Effector memory CD4-positive, alpha-beta T cell (primary cell): ENCODE data around the gene PRKCI.
"Not testable (repeated sequence)": the region's sequence is repeated elsewhere in the genome, so short reads cannot be mapped to it uniquely, and the experiment has no call there.

ENCODE experiments used
- DNase-seq, 3 donors: peaks; one replicate each; pipeline ENCODE4 v3.0.0-alpha.2; 2020
- H3K27ac ChIP-seq: 2 replicates; pipeline ENCODE4 v1.7.0; 2013; ENCODE audit warnings: mild to moderate bottlenecking, low read length, moderate library complexity; ENCODE audit not compliant: insufficient read depth, poor library complexity, severe bottlenecking
- H3K27me3 ChIP-seq: replicated peaks from 2 replicates; pipeline ENCODE4 v1.7.0; 2013; ENCODE audit warnings: mild to moderate bottlenecking, low read length; ENCODE audit not compliant: insufficient read depth, control insufficient read depth, poor library complexity, severe bottlenecking
- H3K36me3 ChIP-seq: 2 replicates; pipeline ENCODE4 v1.7.0; 2013; ENCODE audit warnings: mild to moderate bottlenecking, low read length, moderate library complexity; ENCODE audit not compliant: control insufficient read depth, insufficient read depth
- H3K4me1 ChIP-seq: 2 replicates; pipeline ENCODE4 v1.7.0; 2013; ENCODE audit warnings: low read length, mild to moderate bottlenecking; ENCODE audit not compliant: control insufficient read depth, insufficient read depth, poor library complexity, severe bottlenecking
- H3K4me3 ChIP-seq: 2 replicates; pipeline ENCODE4 v1.7.0; 2013; ENCODE audit warnings: low read length, low read depth, mild to moderate bottlenecking; ENCODE audit not compliant: insufficient read depth, poor library complexity, severe bottlenecking
- H3K9me3 ChIP-seq: 2 replicates; pipeline ENCODE4 v1.7.0; 2013; ENCODE audit warnings: mild to moderate bottlenecking, low read length, moderate library complexity; ENCODE audit not compliant: control insufficient read depth

PRKCI gene

DNA sequence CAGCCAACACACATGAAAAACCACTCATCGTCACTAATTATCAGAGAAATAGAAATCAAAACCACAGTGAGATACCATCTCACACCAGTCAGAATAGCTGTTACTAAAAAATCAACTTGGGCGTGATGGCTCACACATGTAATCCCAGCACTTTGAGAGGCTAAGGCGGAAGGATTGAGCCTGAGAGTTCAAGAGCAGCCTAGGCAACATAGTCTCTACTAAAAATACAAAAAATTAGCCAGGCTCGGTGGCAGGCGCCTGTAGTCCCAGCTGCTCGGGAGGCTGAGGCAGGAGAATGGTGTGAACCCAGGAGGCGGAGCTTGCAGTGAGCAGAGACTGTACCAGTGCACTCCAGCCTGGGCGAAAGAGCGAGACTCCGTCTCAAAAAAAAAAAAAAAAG is 55.1 kb downstream of the PRKCI start:
- H3K9me3 ChIP-seq, H3K27ac ChIP-seq, H3K4me1 ChIP-seq, H3K36me3 ChIP-seq, H3K27me3 ChIP-seq: not testable (repeated sequence)
- H3K4me3 ChIP-seq = peak overlapping the region; percentile 41
- DNase-seq = peak in 1 of 3 donors; percentile 3

DNA sequence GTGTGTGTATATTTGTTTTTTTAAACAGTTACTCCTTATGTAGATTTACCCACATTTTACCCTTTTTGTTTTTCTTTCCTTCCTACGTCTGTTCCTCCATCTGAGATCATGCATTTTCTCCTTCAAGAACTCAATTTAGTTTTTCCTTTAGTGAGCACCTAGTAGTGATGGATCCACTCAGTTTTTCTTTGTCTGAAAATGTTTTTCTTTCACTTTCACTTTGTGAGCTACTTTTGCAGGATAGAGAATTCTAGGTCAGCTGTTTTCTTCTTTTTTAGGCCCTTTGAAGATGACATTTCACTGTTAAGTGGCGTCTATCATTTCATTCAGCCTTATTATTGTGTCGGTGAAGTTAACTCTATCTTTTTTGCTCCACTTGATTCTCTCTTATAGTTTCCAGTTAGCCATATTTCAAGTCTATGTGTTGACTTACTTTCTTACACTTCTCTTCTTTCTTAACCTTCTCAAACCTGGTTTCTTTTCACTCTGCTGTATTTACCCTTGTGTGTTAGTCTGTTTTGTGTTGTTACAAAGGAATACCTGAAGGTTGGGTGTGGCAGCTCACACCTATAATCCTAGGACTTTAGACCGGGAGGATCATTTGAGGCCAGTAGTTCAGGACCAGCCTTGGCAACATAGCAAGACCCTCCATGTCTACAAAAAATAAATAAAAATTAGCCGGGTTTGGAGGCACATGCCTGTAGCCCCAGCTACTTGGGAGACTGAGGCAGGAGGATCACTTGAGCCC is 55.8 kb downstream of the PRKCI start:
- no peaks in the 10 kb centered on the region for H3K9me3 ChIP-seq
- peaks cover 9% of the 10 kb centered on the region for H3K36me3 ChIP-seq
- DNase-seq = no peak
- H3K27me3 ChIP-seq = no peaks in the 10 kb centered on the region
- H3K4me1 ChIP-seq = peaks cover 3% of the 10 kb centered on the region
- no peak overlapping the region for H3K27ac ChIP-seq
- H3K4me3 ChIP-seq = peak overlapping the region; percentile 41

DNA sequence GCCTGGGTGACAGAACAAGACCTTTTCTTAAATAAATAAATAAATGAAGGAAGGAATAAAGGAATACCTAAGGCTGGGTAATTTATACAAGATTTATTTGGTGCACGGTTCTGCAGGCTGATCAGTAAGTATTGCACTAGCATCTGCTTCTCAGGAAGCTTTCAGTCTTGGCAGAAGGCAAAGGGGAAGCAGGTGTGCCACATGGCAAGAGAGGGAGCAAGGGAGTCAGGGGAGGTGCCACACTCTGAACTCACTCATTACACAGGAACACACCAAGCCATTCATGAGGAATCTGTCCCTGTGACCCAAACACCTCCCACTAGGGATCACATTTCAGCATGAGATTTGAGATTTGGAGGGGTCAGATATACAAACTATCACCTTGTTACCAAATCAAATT is 56.4 kb downstream of the PRKCI start:
- H3K36me3 ChIP-seq = peaks cover 9% of the 10 kb centered on the region
- H3K27ac ChIP-seq = no peak overlapping the region
- DNase-seq = no peak
- no peaks in the 10 kb centered on the region for H3K27me3 ChIP-seq
- no peaks in the 10 kb centered on the region for H3K9me3 ChIP-seq
- peaks cover 3% of the 10 kb centered on the region for H3K4me1 ChIP-seq
- H3K4me3 ChIP-seq = no peak overlapping the region

DNA sequence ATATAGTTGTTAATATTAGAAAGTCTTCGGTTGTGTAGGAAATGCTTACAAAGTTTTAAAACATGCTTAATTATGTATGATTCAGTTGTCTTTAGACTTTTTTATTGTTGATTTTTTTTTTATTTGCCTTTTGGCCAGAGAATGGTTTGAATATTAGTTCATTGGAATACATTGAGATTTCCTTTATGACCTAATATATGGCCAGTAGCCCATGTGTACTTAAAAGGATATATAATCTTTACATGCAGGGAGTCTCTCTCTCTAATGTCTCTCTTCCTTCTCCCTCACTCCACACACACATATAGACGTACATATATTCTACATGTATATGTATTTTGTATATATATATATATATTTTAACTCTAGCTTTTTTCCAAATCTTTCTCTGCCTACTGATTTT is 68.0 kb downstream of the PRKCI start:
- no peak for DNase-seq
- peaks cover 10% of the 10 kb centered on the region for H3K36me3 ChIP-seq
- no peak overlapping the region for H3K4me3 ChIP-seq
- H3K9me3 ChIP-seq = no peaks in the 10 kb centered on the region
- H3K27ac ChIP-seq = no peak overlapping the region
- no peaks in the 10 kb centered on the region for H3K27me3 ChIP-seq
- H3K4me1 ChIP-seq = no peaks in the 10 kb centered on the region

DNA sequence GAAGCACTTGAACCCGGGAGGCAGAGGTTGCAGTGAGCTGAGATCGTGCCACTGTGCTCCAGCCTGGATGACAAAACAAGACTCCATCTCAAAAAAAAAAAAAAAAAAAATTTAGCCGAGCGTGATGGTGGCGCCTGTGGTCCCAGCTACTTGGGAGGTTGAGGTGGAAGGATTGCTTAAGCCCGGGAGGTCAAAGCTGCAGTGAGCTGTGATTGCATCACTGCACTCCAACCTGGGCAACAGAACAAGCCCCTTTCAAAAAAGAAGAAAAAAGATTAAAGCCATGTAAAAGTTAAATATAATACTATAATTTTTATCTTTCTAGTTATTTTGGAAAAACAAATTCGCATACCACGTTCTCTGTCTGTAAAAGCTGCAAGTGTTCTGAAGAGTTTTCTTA is 73.4 kb downstream of the PRKCI start:
- H3K36me3 ChIP-seq = peaks cover 14% of the 10 kb centered on the region

GRCh38 chr3:170296703-170297102 is 74.5 kb downstream of the PRKCI start:
- Histone ChIP-seq H3K9me3 (no peaks in the 10 kb centered on the region), H3K36me3 (peaks cover 14% of the 10 kb centered on the region), H3K4me3 (no peak overlapping the region), H3K4me1 (no peaks in the 10 kb centered on the region), H3K27me3 (no peaks in the 10 kb centered on the region), H3K27ac (no peak overlapping the region)
- DNase-seq = no peak

More for the DNA sequence above, 73.4 kb downstream of the PRKCI start:
- H3K27me3 ChIP-seq = no peaks in the 10 kb centered on the region
- DNase-seq = no peak
- no peak overlapping the region for H3K27ac ChIP-seq
- no peaks in the 10 kb centered on the region for H3K4me1 ChIP-seq
- H3K4me3 ChIP-seq = no peak overlapping the region
- no peaks in the 10 kb centered on the region for H3K9me3 ChIP-seq

- H3K4me3 ChIP-seq = no peak overlapping the region
- no peak for DNase-seq
- H3K4me1 ChIP-seq = no peaks in the 10 kb centered on the region
- H3K36me3 ChIP-seq = peaks cover 4% of the 10 kb centered on the region
- no peak overlapping the region for H3K27ac ChIP-seq
- H3K9me3 ChIP-seq = no peaks in the 10 kb centered on the region
- H3K27me3 ChIP-seq = no peaks in the 10 kb centered on the region
These were observed 79.2 kb downstream of the PRKCI start for GRCh38 chr3:170301405-170301804.

DNA sequence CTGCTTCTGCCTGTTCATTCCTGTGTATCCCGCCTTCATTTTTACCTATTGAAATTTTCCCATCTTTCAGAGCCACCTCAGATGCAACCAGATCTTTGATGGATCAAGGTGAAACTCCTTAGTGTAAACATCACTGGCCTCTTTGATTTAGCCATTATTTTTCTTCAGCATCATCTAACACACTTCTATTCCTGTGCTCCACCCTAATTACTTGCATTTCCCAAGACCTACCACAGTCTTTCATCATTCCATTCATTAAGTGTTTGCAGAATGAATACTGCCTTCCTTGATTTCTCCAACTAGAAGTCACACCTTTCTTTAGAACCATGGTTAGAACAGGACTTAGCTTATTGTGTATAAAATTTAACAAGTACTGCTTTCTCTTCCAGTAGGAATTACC is 79.8 kb downstream of the PRKCI start:
- H3K36me3 ChIP-seq = peaks cover 4% of the 10 kb centered on the region

DNA sequence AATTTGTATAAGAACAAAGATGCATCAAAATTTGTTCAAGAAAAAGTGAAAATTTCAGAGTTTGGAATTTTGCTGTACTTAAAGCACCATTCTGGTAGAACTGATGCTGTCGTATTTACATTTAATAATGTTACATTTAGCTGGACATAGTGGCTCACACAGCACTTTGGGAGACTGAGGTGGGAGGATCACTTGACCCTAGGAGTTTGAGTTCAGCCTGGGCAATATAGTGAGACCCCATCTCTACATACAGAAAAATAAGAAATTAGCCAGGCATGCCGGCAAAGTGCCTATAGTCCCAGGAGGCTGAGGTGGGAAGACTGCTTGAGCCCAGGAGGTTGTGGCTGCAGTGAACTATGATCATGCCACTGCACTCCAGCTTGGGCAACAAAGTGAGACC is 83.8 kb downstream of the PRKCI start:
- Histone ChIP-seq H3K27ac (no peak overlapping the region), H3K4me1 (no peaks in the 10 kb centered on the region), H3K4me3 (no peak overlapping the region), H3K36me3 (no peaks in the 10 kb centered on the region), H3K27me3 (no peaks in the 10 kb centered on the region), H3K9me3 (no peaks in the 10 kb centered on the region)
- no peak for DNase-seq

More for the DNA sequence above, 79.8 kb downstream of the PRKCI start:
- Histone ChIP-seq H3K4me3 (no peak overlapping the region), H3K4me1 (no peaks in the 10 kb centered on the region), H3K9me3 (no peaks in the 10 kb centered on the region), H3K27me3 (no peaks in the 10 kb centered on the region), H3K27ac (no peak overlapping the region)
- no peak for DNase-seq

- Histone ChIP-seq H3K27ac (no peak overlapping the region), H3K36me3 (no peaks in the 10 kb centered on the region), H3K4me1 (no peaks in the 10 kb centered on the region), H3K9me3 (no peaks in the 10 kb centered on the region), H3K4me3 (no peak overlapping the region), H3K27me3 (no peaks in the 10 kb centered on the region)
- no peak for DNase-seq
These were observed 85.6 kb downstream of the PRKCI start for GRCh38 chr3:170307671-170308405.
